ENCODE results near the gene C11orf87.

GRCh38 chr11:109416601-109417000 lies 5.4 kb upstream of the C11orf87 start:
- no peak for TF ChIP-seq POLR2A (IDR thresholded peaks at IDR 0.05)
- no peak for TF ChIP-seq CTCF (IDR thresholded peaks at IDR 0.05)

Measured in lower leg skin (tissue), 3 donors.